LNCaP clone FGC (cell line): ENCODE results near the gene ERG.

Experiments used
- DNase-seq: peaks from one replicate; pipeline ENCODE4 v3.0.0-alpha.2; 2011; ENCODE audit warnings: low read depth
- H3K4me3 ChIP-seq: 2 replicates; pipeline ENCODE4 v1.5.1; 2011; ENCODE audit warnings: mild to moderate bottlenecking, low read depth, low read length, control low read depth
- TF ChIP-seq, protein P1 (sequence below): IDR thresholded peaks from 2 replicates; pipeline ENCODE4 v1.5.1; 2012; ENCODE audit warnings: mild to moderate bottlenecking; ENCODE audit not compliant: control insufficient read depth, insufficient read depth; ENCODE audit errors: extremely low read depth

ERG gene

DNA sequence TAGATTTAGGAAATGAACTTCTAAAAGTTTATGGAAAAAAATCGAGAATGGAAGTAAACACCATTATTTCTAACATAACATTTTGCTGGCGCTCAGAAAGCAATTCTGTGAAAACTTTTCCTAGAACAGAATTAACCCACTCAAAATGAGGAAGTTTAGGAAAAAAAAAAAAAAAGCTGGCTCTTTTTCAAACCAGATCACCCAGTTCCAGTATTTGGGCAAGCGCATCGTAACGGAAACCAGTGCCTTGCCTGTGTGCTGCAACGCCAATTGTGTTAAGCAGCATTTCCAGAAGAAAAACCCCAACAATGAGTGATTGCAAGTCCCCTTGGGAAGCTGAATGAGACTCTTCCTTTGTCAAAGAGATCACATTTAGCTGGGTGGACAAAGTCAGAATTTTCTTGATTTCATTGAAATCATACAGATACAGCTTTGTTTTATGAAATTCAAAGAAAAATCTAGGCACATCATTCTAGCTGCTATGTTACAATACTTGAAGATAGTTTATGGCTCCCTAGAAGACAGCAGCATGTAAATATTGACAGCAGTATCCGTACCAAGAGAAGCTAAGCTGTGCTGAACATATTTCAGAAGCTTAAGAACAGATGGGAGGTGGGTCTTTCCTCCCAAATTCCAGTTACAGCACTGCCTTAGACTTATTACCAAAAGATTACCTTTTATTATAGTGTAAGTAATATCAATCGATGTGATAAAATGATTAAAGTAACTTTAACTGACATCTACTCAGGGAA is 113.4 kb downstream of the ERG start:
- TF ChIP-seq, protein P1, sequence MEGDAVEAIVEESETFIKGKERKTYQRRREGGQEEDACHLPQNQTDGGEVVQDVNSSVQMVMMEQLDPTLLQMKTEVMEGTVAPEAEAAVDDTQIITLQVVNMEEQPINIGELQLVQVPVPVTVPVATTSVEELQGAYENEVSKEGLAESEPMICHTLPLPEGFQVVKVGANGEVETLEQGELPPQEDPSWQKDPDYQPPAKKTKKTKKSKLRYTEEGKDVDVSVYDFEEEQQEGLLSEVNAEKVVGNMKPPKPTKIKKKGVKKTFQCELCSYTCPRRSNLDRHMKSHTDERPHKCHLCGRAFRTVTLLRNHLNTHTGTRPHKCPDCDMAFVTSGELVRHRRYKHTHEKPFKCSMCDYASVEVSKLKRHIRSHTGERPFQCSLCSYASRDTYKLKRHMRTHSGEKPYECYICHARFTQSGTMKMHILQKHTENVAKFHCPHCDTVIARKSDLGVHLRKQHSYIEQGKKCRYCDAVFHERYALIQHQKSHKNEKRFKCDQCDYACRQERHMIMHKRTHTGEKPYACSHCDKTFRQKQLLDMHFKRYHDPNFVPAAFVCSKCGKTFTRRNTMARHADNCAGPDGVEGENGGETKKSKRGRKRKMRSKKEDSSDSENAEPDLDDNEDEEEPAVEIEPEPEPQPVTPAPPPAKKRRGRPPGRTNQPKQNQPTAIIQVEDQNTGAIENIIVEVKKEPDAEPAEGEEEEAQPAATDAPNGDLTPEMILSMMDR = no peak
- no peak overlapping the region for H3K4me3 ChIP-seq
- no peak for DNase-seq

GRCh38 chr21:38384238-38384560 is 114.1 kb downstream of the ERG start:
- no peak for DNase-seq
- TF ChIP-seq, protein P1 = no peak
- no peak overlapping the region for H3K4me3 ChIP-seq

DNA sequence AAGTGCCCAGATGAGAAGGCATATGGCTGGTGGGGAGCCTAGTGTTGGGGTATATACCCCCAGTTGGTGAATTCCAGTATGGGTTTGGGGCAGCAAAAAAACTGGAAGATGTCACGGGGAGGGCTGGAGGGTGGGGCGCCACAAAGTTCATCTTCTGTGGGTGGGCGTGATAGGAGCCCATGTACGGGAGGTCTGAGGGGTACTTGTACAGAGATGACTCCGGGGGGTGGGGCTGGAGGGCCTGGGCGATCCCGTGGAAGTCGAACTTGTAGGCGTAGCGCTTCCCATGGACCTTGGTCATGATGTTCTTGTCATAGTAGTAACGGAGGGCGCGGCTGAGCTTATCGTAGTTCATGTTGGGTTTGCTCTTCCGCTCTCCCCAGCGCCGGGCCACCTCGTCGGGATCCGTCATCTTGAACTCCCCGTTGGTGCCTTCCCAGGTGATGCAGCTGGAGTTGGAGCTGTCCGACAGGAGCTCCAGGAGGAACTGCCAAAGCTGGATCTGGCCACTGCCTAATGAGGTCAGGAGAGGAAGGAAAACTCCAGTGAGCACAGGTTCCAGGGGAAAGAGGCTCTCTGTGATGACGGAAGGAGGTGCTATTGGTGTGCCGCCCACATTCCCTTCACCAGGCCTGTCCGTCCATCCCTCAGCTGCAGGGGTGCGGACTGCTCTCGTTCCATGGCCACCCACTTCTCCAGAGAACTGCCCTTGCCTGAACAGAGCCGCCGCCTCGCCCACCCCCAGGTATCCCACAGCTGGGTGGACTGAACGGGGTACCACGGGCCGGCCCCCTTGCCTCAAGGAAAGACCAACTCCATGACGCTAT is 114.7 kb downstream of the ERG start:
- TF ChIP-seq, protein P1 = no peak
- DNase-seq = no peak
- no peak overlapping the region for H3K4me3 ChIP-seq

GRCh38 chr21:38380481-38381137 is 117.7 kb downstream of the ERG start:
- TF ChIP-seq, protein P1 = peak; percentile 25; the same call in 1 of the 2 replicates
- DNase-seq = no peak
- no peak overlapping the region for H3K4me3 ChIP-seq

GRCh38 chr21:38379147-38379546 is 119.1 kb downstream of the ERG start:
- TF ChIP-seq, protein P1 = no peak
- no peak for DNase-seq
- H3K4me3 ChIP-seq = no peak overlapping the region

DNA sequence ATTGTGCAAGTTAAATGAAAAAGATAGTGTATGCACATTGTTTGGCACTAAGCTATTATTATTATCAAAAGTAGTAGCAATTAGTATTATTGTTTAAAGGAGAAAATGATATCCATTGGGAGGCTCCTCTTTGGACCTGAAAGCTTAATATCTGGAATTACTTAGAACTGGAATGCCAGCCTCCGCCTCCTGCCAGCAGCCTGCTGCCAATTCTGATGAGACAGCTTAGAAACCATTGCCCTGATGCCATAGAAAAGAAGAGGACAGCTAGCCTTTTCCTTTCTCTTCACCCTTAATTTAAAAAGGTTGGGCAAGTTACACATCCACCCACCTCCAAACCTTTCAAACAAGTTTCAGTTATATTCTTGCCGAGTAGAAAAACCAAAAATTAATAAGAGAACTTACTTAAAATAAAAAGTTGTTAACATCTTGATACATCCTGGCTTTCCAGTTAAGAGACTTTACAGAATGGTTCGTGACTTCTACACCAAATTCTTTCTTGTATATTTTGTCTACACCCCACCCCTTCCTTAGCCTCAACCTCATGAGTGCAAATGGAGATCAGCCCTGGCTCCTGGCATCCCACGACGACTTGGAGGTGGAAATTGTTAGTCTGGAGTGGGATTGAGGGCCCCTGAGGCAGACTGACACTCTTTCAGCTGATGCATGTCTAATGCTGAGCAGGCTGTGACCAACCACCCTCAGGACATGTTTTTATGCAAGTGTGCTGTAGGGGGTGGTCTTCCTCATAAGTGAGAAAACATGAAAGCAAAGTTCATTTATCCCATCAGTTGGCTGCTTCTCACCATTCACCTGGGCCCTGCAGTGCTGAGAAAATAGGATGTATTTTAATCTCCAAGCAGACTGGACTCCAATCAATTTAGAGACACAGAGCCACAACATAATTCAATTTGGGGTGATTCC is 120.8 kb downstream of the ERG start:
- TF ChIP-seq, protein P1 = no peak

More for the DNA sequence above, 120.8 kb downstream of the ERG start:
- DNase-seq = no peak
- H3K4me3 ChIP-seq = no peak overlapping the region
